Embryonic facial prominence (tissue), 1 donor: ENCODE measurements around the gene TMPRSS15.
"Not testable (repeated sequence)": the region's sequence is repeated elsewhere in the genome, so short reads cannot be mapped to it uniquely, and the experiment has no call there.

Source experiments
- DNase-seq: peaks from one replicate; pipeline ENCODE4 v3.0.0-alpha.2; 2016; ENCODE audit errors: extremely low spot score

TMPRSS15 gene

GRCh38 chr21:18403735-18404450 lies at the start of gene TMPRSS15:
TSS of gene TMPRSS15 (minus strand) at chr21:18403785. CDS start at chr21:18403622, 163 bp downstream.
- DNase-seq: no peak

GRCh38 chr21:18451670-18452069 lies 48.1 kb upstream of the TMPRSS15 start:
- DNase-seq: no peak

GRCh38 chr21:18449605-18450550 lies 46.3 kb upstream of the TMPRSS15 start:
- peak; percentile 27 for DNase-seq

- no peak for DNase-seq
Measured at GRCh38 chr21:18443701-18444100, 40.1 kb upstream of the TMPRSS15 start.

- DNase-seq: no peak
Measured at GRCh38 chr21:18443085-18443484, 39.5 kb upstream of the TMPRSS15 start.

GRCh38 chr21:18430341-18430740 lies 26.8 kb upstream of the TMPRSS15 start:
- DNase-seq: no peak

GRCh38 chr21:18424276-18424675 lies 20.7 kb upstream of the TMPRSS15 start:
- DNase-seq: no peak

- no peak for DNase-seq
Measured at GRCh38 chr21:18417141-18417790, 13.7 kb upstream of the TMPRSS15 start.

- DNase-seq: no peak
Measured at GRCh38 chr21:18411565-18411964, 8.0 kb upstream of the TMPRSS15 start.

GRCh38 chr21:18409579-18409978 lies 6.0 kb upstream of the TMPRSS15 start:
- DNase-seq: no peak

GRCh38 chr21:18398843-18399242 lies 4.7 kb downstream of the TMPRSS15 start:
- no peak for DNase-seq

- no peak for DNase-seq
Measured at GRCh38 chr21:18387994-18388393, 15.6 kb downstream of the TMPRSS15 start.

- no peak for DNase-seq
Measured at GRCh38 chr21:18384771-18385170, 18.8 kb downstream of the TMPRSS15 start.

GRCh38 chr21:18382934-18383619 lies 20.5 kb downstream of the TMPRSS15 start:
- not testable (repeated sequence) for DNase-seq

GRCh38 chr21:18382141-18382540 lies 21.4 kb downstream of the TMPRSS15 start:
- DNase-seq: no peak

- DNase-seq: no peak
Measured at GRCh38 chr21:18373606-18374005, 30.0 kb downstream of the TMPRSS15 start.

- DNase-seq: no peak
Measured at GRCh38 chr21:18370301-18370700, 33.3 kb downstream of the TMPRSS15 start.

GRCh38 chr21:18369115-18369514 lies 34.5 kb downstream of the TMPRSS15 start:
- DNase-seq: no peak

GRCh38 chr21:18368205-18368604 lies 35.4 kb downstream of the TMPRSS15 start:
- DNase-seq: no peak

GRCh38 chr21:18356801-18357200 lies 46.8 kb downstream of the TMPRSS15 start:
- no peak for DNase-seq

GRCh38 chr21:18354947-18355346 lies 48.6 kb downstream of the TMPRSS15 start:
- DNase-seq: no peak

GRCh38 chr21:18350216-18350615 lies 53.4 kb downstream of the TMPRSS15 start:
- no peak for DNase-seq
